ENCODE measurements around the gene DNAH9.

Gene DNAH9

DNA sequence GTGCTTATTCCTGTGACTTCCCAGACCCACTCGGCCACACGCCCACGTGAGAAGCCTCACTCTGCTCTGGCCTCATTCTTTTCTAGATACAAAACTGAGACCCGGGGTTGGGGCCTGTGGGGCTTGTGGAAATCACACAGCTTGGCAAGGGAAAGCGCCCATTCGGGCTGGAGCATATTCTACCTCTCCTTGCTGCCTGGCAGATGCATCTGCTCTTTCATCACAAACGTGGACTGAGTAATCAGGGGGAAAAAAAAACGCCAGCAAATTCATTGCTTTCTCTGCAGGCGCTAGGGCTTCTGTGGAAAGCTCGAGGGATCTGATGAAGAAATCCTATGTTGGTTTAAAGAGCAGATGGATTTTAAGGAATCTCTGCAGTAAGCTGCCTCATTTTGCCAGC, 44.4 kb downstream of the DNAH9 start:
- Histone ChIP-seq H4K20me1 (ENCODE audit: insufficient read depth) (no peaks in the 10 kb centered on the region), H3K79me2 (ENCODE audit: insufficient read depth, low read depth) (no peaks in the 10 kb centered on the region), H3K4me3 (IDR thresholded peaks at IDR 0.05; ENCODE audit: insufficient read depth, low read depth, low read length) (no peak overlapping the region), H2AFZ (ENCODE audit: low read depth) (no peak overlapping the region), H3K4me1 (ENCODE audit: low read depth, poor library complexity, severe bottlenecking) (no peaks in the 10 kb centered on the region), H3K36me3 (ENCODE audit: insufficient read depth) (no peaks in the 10 kb centered on the region), H3K4me2 (no peak overlapping the region), H3K9ac (no peak overlapping the region), H3K27me3 (ENCODE audit: insufficient read depth, low read depth) (no peaks in the 10 kb centered on the region), H3K27ac (no peak overlapping the region)
- TF ChIP-seq, protein P1, sequence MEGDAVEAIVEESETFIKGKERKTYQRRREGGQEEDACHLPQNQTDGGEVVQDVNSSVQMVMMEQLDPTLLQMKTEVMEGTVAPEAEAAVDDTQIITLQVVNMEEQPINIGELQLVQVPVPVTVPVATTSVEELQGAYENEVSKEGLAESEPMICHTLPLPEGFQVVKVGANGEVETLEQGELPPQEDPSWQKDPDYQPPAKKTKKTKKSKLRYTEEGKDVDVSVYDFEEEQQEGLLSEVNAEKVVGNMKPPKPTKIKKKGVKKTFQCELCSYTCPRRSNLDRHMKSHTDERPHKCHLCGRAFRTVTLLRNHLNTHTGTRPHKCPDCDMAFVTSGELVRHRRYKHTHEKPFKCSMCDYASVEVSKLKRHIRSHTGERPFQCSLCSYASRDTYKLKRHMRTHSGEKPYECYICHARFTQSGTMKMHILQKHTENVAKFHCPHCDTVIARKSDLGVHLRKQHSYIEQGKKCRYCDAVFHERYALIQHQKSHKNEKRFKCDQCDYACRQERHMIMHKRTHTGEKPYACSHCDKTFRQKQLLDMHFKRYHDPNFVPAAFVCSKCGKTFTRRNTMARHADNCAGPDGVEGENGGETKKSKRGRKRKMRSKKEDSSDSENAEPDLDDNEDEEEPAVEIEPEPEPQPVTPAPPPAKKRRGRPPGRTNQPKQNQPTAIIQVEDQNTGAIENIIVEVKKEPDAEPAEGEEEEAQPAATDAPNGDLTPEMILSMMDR (conservative IDR thresholded peaks at IDR 0.05; ENCODE audit: low read depth, low read length): no peak

DNA sequence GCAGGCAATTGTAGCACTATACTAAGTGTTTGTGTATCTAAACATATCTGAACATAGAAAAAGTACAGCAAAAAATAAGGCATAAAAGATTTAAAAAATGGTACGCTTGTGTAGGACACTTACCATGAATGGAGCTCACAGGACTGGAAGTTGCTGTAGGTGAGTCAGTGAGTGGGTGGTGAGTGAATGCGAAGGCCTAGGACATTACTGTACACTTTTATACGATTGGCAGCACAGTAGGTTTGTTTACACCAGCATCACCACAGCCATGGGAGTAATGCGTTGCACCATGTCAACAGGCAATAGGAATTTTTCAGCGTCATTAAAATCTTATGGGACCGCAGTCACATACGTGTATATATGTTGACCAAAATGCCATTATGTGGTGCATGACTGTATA, 45.6 kb downstream of the DNAH9 start:
- TF ChIP-seq, protein P1 (conservative IDR thresholded peaks at IDR 0.05; ENCODE audit: low read depth, low read length): no peak
- no peak overlapping the region for H3K4me2 ChIP-seq
- no peak overlapping the region for H3K4me3 ChIP-seq (IDR thresholded peaks at IDR 0.05; ENCODE audit: insufficient read depth, low read depth, low read length)
- no peaks in the 10 kb centered on the region for H3K27me3 ChIP-seq (ENCODE audit: insufficient read depth, low read depth)
- no peak overlapping the region for H2AFZ ChIP-seq (ENCODE audit: low read depth)
- H4K20me1 ChIP-seq (ENCODE audit: insufficient read depth): no peaks in the 10 kb centered on the region
- no peak overlapping the region for H3K9ac ChIP-seq
- H3K36me3 ChIP-seq (ENCODE audit: insufficient read depth): no peaks in the 10 kb centered on the region
- no peaks in the 10 kb centered on the region for H3K79me2 ChIP-seq (ENCODE audit: insufficient read depth, low read depth)
- no peak overlapping the region for H3K27ac ChIP-seq
- H3K4me1 ChIP-seq (ENCODE audit: low read depth, poor library complexity, severe bottlenecking): no peaks in the 10 kb centered on the region

DNA sequence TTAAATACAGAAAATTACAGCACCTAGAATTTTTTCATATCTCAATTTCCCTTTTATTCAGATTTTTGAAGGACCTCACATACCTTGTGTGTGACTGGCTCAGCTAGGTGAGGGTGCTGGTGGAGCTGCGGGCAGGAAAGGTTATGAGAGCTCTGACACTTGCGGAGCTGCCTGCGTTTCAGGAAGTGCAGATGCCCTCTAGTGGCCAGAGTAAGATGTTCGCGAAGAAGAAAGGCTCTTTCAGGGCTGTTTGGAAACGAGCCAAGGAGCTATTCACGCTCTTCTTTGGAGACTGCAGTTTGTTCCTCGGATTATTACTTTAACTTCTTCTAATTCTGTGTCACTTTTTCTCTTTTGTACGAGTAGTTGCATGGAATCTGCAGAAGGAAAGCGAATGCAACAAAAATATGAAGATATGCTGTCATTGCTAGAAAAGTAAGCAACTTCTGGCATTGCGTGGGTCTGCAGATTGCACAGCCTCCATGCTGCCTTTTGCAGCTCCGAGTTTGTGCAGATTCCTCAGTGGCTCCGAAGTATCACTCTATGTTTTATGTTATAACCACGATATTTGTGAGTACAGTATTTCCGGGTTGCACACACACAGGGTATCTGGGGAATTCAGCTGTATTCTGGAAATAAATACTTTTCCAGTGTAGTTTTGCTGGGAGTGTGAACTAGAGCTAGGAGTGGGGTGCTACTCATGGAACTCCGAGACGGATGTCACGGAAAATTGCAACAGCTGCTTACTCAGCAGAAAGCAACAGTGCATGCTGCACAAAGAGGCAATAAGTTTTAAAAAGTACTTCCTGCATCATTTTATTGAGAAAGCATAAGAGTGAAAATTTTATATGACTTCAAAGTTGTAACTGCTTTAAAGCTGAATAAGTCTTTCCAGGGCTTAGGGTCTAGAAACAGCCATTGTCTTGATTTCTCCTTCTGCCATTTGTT, 46.3 kb downstream of the DNAH9 start:
- TF ChIP-seq, protein P1 (conservative IDR thresholded peaks at IDR 0.05; ENCODE audit: low read depth, low read length): peak; percentile 64
- no peak overlapping the region for H3K27ac ChIP-seq
- no peaks in the 10 kb centered on the region for H3K79me2 ChIP-seq (ENCODE audit: insufficient read depth, low read depth)
- no peak overlapping the region for H3K4me3 ChIP-seq (IDR thresholded peaks at IDR 0.05; ENCODE audit: insufficient read depth, low read depth, low read length)
- H3K4me1 ChIP-seq (ENCODE audit: low read depth, poor library complexity, severe bottlenecking): no peaks in the 10 kb centered on the region
- no peak overlapping the region for H2AFZ ChIP-seq (ENCODE audit: low read depth)
- no peak overlapping the region for H3K4me2 ChIP-seq
- H3K27me3 ChIP-seq (ENCODE audit: insufficient read depth, low read depth): no peaks in the 10 kb centered on the region
- H3K36me3 ChIP-seq (ENCODE audit: insufficient read depth): no peaks in the 10 kb centered on the region
- no peak overlapping the region for H3K9ac ChIP-seq
- H4K20me1 ChIP-seq (ENCODE audit: insufficient read depth): no peaks in the 10 kb centered on the region

DNA sequence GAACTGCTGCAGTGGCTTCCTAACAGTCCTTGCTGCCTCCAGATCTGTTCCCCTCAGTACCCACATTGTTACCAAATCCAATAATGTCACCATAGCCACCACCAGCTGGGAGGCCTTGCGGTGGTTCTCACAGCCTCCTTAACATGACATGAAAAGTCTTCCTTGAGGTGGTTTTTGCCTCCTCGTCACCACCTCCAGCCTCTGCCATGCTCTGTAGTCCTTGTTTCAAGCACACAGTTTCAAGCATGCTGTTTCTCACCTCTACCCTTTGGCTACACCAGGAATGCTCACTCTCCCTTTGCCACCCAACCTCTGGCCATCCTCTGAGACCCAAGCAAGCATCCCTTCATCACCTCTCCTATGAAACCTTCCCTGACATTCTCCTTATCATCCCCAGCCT, 47.2 kb downstream of the DNAH9 start:
- no peak overlapping the region for H2AFZ ChIP-seq (ENCODE audit: low read depth)

More for the DNA sequence above, 47.2 kb downstream of the DNAH9 start:
- Histone ChIP-seq H3K4me1 (ENCODE audit: low read depth, poor library complexity, severe bottlenecking) (no peaks in the 10 kb centered on the region), H3K9ac (no peak overlapping the region), H3K36me3 (ENCODE audit: insufficient read depth) (no peaks in the 10 kb centered on the region), H3K27ac (no peak overlapping the region), H3K4me3 (IDR thresholded peaks at IDR 0.05; ENCODE audit: insufficient read depth, low read depth, low read length) (no peak overlapping the region), H4K20me1 (ENCODE audit: insufficient read depth) (no peaks in the 10 kb centered on the region), H3K27me3 (ENCODE audit: insufficient read depth, low read depth) (no peaks in the 10 kb centered on the region), H3K4me2 (no peak overlapping the region), H3K79me2 (ENCODE audit: insufficient read depth, low read depth) (no peaks in the 10 kb centered on the region)
- TF ChIP-seq, protein P1 (conservative IDR thresholded peaks at IDR 0.05; ENCODE audit: low read depth, low read length): no peak

Data from KMS-11 (cell line).